GM23338 (cell line): ENCODE data around the gene PYURF. TPM values are rescaled to one million over a fixed set of nuclear protein-coding genes. Genes with fewer than 3 reads are reported as not detected.
A peak's percentile ranks its signal among the peaks of the same experiment; 100 is the strongest.

Experiments
- ATAC-seq: fragments of 200-7000 bp; cut with Tn5 transposase; 3 replicates; pipeline ENCODE4 v1.9.1; 2020
- DNase-seq: peaks from one replicate; pipeline ENCODE4 v3.0.0-alpha.2; 2015; ENCODE audit warnings: low spot score
- H2AFZ ChIP-seq: fragments of 200-600 bp; sonication (generic); 2 replicates; pipeline ENCODE4 v1.8.0; 2016; ENCODE audit warnings: antibody characterized with exemption, mild to moderate bottlenecking, moderate library complexity
- H3F3A ChIP-seq: fragments of 200-600 bp; sonication (generic); replicated peaks from 2 replicates; pipeline ENCODE4 v1.8.0; 2017; ENCODE audit warnings: antibody characterized with exemption, mixed run types, low read depth
- H3K27ac ChIP-seq: fragments of 200-600 bp; sonication (generic); 2 replicates; pipeline ENCODE4 v1.6.1; 2016; ENCODE audit warnings: low read depth
- H3K27me3 ChIP-seq: fragments of 200-600 bp; sonication (generic); 2 replicates; pipeline ENCODE4 v1.8.0; 2016; ENCODE audit warnings: mild to moderate bottlenecking, mixed run types, moderate library complexity; ENCODE audit not compliant: insufficient read depth
- H3K36me3 ChIP-seq: fragments of 200-600 bp; sonication (generic); 2 replicates; pipeline ENCODE4 v1.8.0; 2016; ENCODE audit warnings: mild to moderate bottlenecking; ENCODE audit not compliant: insufficient read depth
- H3K4me1 ChIP-seq: fragments of 200-600 bp; sonication (generic); 2 replicates; pipeline ENCODE4 v1.8.0; 2016; ENCODE audit warnings: mild to moderate bottlenecking, moderate library complexity; ENCODE audit not compliant: insufficient read depth
- H3K4me2 ChIP-seq: fragments of 200-600 bp; sonication (generic); 2 replicates; pipeline ENCODE4 v1.7.1; 2017; ENCODE audit warnings: mixed run types
- H3K4me3 ChIP-seq: fragments of 200-600 bp; sonication (generic); 2 replicates; pipeline ENCODE4 v1.6.1; 2016; ENCODE audit warnings: mixed run types
- H3K79me2 ChIP-seq: fragments of 200-600 bp; sonication (generic); replicated peaks from 2 replicates; pipeline ENCODE4 v1.8.0; 2017; ENCODE audit warnings: mild to moderate bottlenecking; ENCODE audit not compliant: insufficient read depth
- H3K9me2 ChIP-seq: fragments of 200-600 bp; sonication (generic); 2 replicates; pipeline ENCODE4 v1.8.0; 2017; ENCODE audit not compliant: insufficient read depth
- H4K20me1 ChIP-seq: fragments of 200-600 bp; sonication (generic); replicated peaks from 2 replicates; pipeline ENCODE4 v1.8.0; 2017; ENCODE audit warnings: mild to moderate bottlenecking; ENCODE audit not compliant: insufficient read depth
- H3K27ac Mint-ChIP-seq: 2 replicates; pipeline ENCODE4 v1.8.0; 2020; ENCODE audit warnings: inconsistent platforms, mild to moderate bottlenecking, moderate library complexity, mixed read lengths
- H3K27me3 Mint-ChIP-seq: 3 replicates; pipeline ENCODE4 v1.8.0; 2022; ENCODE audit warnings: low read depth, mild to moderate bottlenecking, moderate library complexity, mixed read lengths, inconsistent platforms; ENCODE audit not compliant: insufficient read depth, poor library complexity
- H3K36me3 Mint-ChIP-seq: 3 replicates; pipeline ENCODE4 v1.8.0; 2021; ENCODE audit warnings: low read depth, mild to moderate bottlenecking, inconsistent platforms, moderate library complexity, mixed read lengths
- H3K4me1 Mint-ChIP-seq: 3 replicates; pipeline ENCODE4 v1.8.0; 2020; ENCODE audit warnings: mild to moderate bottlenecking, inconsistent platforms, mixed read lengths
- H3K4me3 Mint-ChIP-seq: 3 replicates; pipeline ENCODE4 v1.8.0; 2021; ENCODE audit warnings: moderate library complexity, mild to moderate bottlenecking, inconsistent platforms, mixed read lengths
- H3K9me3 Mint-ChIP-seq: 3 replicates; pipeline ENCODE4 v1.8.0; 2020; ENCODE audit warnings: moderate library complexity, mild to moderate bottlenecking, inconsistent platforms, mixed read lengths
- CTCF ChIP-seq, 2 experiments: fragments of 200-600 bp in 1 of 2; sonication (generic) in 1 of 2; conservative IDR thresholded peaks; 2 replicates each; pipeline versions ENCODE4 v1.5.1 to v1.6.1; 2016 to 2017; ENCODE audit warnings: antibody characterized with exemption in 2 of 2, low read depth in 2 of 2, mild to moderate bottlenecking in 2 of 2, moderate library complexity in 1 of 2
- ETS1 ChIP-seq: IDR thresholded peaks from 2 replicates; pipeline ENCODE4 v1.6.1; 2016; ENCODE audit warnings: antibody characterized with exemption
- EZH2 ChIP-seq: fragments of 200-600 bp; sonication (generic); IDR thresholded peaks from one replicate; pipeline ENCODE4 v1.8.0; 2017; ENCODE audit warnings: antibody characterized with exemption, mild to moderate bottlenecking, low read depth; ENCODE audit not compliant: unreplicated experiment
- EZH2phosphoT487 ChIP-seq: fragments of 200-600 bp; sonication (generic); IDR thresholded peaks from one replicate; pipeline ENCODE4 v1.8.1; 2018; ENCODE audit warnings: antibody characterized with exemption; ENCODE audit not compliant: unreplicated experiment
- JUNB ChIP-seq: IDR thresholded peaks from one replicate; pipeline ENCODE4 v1.6.1; 2016; ENCODE audit warnings: antibody characterized with exemption; ENCODE audit not compliant: unreplicated experiment
- NANOG ChIP-seq: IDR thresholded peaks from 2 replicates; pipeline ENCODE4 v1.6.1; 2016; ENCODE audit warnings: antibody characterized with exemption, borderline replicate concordance
- POLR2AphosphoS5 ChIP-seq: IDR thresholded peaks from 2 replicates; pipeline ENCODE4 v1.6.1; 2016; ENCODE audit warnings: antibody characterized with exemption, low read depth
- REST ChIP-seq: IDR thresholded peaks from one replicate; pipeline ENCODE4 v1.6.1; 2018; ENCODE audit warnings: antibody characterized with exemption; ENCODE audit not compliant: unreplicated experiment
- STAT1 ChIP-seq: IDR thresholded peaks from one replicate; pipeline ENCODE4 v1.6.1; 2016; ENCODE audit warnings: antibody characterized with exemption; ENCODE audit not compliant: unreplicated experiment
- ZNF114 ChIP-seq: fragments of 250-450 bp; sonication (Bioruptor Pico); IDR thresholded peaks from 2 replicates; pipeline ENCODE4 v1.5.0; 2020; ENCODE audit warnings: mild to moderate bottlenecking, moderate library complexity
- ZNF331 ChIP-seq: fragments of 250-450 bp; sonication (Bioruptor Pico); IDR thresholded peaks from 2 replicates; pipeline ENCODE4 v1.5.0; 2020; ENCODE audit warnings: low read depth, mild to moderate bottlenecking, moderate library complexity
- polyA plus RNA-seq: library from polyadenylated mRNA; unstranded; fragments of >200 nt; fragmentation: Nextera tagmentation; extraction: Ambion mirVana; gene quantifications from 2 replicates; pipeline ENCODE4 v1.2.1, GENCODE V29; 2016
- total RNA-seq: library from RNA; depleted of rRNA; stranded (reverse); fragments of >200 nt; shearing (Covaris generic); gene quantifications from 2 replicates; pipeline ENCODE4 v1.2.3, GENCODE V29; 2014

Gene PYURF
- total and polyA plus RNA-seq, 2 experiments from 2014 or later, result 65.3 to 116 TPM

GRCh38 chr4:88524171-88524570, 595 bp upstream of the PYURF start:
- Histone ChIP-seq H4K20me1 (0 out of 2 replicates have a peak, but pooled peaks cover 17% of the 10 kb centered on the region), H3K4me2 (peak overlapping the region; percentile 77), H3K27ac (peak overlapping the region; percentile 84), H3F3A (0 out of 2 replicates have a peak, but pooled peaks cover 5% of the 10 kb centered on the region), H2AFZ (peak overlapping the region; percentile 15; the same call in 1 of the 2 replicates), H3K4me3 (peak overlapping the region; percentile 82), H3K27me3 (no peaks in the 10 kb centered on the region), H3K4me1 (peaks cover 23% of the 10 kb centered on the region), H3K9me2 (no peaks in the 10 kb centered on the region), H3K79me2 (peaks cover 37% of the 10 kb centered on the region), H3K36me3 (no peaks in the 10 kb centered on the region)
- Mint-ChIP-seq H3K27me3 (peaks cover 2% of the 10 kb centered on the region), H3K4me1 (peaks cover 28% of the 10 kb centered on the region), H3K4me3 (peak overlapping the region; percentile 97), H3K36me3 (peaks cover 16% of the 10 kb centered on the region), H3K27ac (peak overlapping the region; percentile 22; the same call in 1 of the 2 replicates), H3K9me3 (no peaks in the 10 kb centered on the region)
- DNase-seq (peak; percentile 37), ATAC-seq (no peak)
- TF ChIP-seq NANOG, result 0 out of 2 replicates have a peak, but pooled peaks have one; percentile 6
- no peak for TF ChIP-seq ZNF114

GRCh38 chr4:88522702-88523324, 763 bp downstream of the PYURF start:
- Histone ChIP-seq H3K4me3 (peak overlapping the region; percentile 82), H3F3A (0 out of 2 replicates have a peak, but pooled peaks cover 5% of the 10 kb centered on the region), H3K79me2 (peaks cover 26% of the 10 kb centered on the region), H3K27me3 (no peaks in the 10 kb centered on the region), H2AFZ (peak overlapping the region; percentile 15), H4K20me1 (0 out of 2 replicates have a peak, but pooled peaks cover 17% of the 10 kb centered on the region), H3K27ac (peak overlapping the region; percentile 60), H3K4me1 (peaks cover 23% of the 10 kb centered on the region), H3K36me3 (no peaks in the 10 kb centered on the region), H3K4me2 (peak overlapping the region; percentile 77), H3K9me2 (no peaks in the 10 kb centered on the region)
- DNase-seq (peak; percentile 41), ATAC-seq (peak; percentile 20)
- Mint-ChIP-seq H3K4me1 (peaks cover 28% of the 10 kb centered on the region), H3K9me3 (no peaks in the 10 kb centered on the region), H3K27me3 (peaks cover 7% of the 10 kb centered on the region), H3K36me3 (peaks cover 16% of the 10 kb centered on the region), H3K4me3 (peak overlapping the region; percentile 97), H3K27ac (peak overlapping the region; percentile 77; the same call in 1 of the 2 replicates)
- TF ChIP-seq JUNB, result no peak
- TF ChIP-seq REST, result no peak
- no peak for TF ChIP-seq ETS1
- TF ChIP-seq STAT1, result no peak
- no peak for TF ChIP-seq POLR2AphosphoS5
- no peak for TF ChIP-seq ZNF114
- no peak for TF ChIP-seq NANOG
- no peak for TF ChIP-seq EZH2
- TF ChIP-seq CTCF (conservative IDR thresholded peaks at IDR 0.05; ENCODE audit: low read depth in 2 of 2), result no peak
- TF ChIP-seq EZH2phosphoT487, result no peak
- no peak for TF ChIP-seq ZNF331 (CRISPR knock-in tag)
